Loucy (cell line): Measurements from ENCODE around the gene ASCL1.

Source experiments
- H2AFZ ChIP-seq: fragments of 200-600 bp; sonication (generic); 2 replicates; pipeline ENCODE4 v1.6.0; 2016; ENCODE audit warnings: antibody characterized with exemption, mild to moderate bottlenecking, low read length, moderate library complexity
- H3F3A ChIP-seq: fragments of 200-600 bp; 2 replicates; pipeline ENCODE4 v1.6.0; 2016; ENCODE audit warnings: antibody characterized with exemption, low read depth, mild to moderate bottlenecking
- H3K27me3 ChIP-seq: fragments of 200-600 bp; sonication (generic); 2 replicates; pipeline ENCODE4 v1.6.1; 2014; ENCODE audit warnings: low read length, mild to moderate bottlenecking; ENCODE audit not compliant: insufficient read depth, poor library complexity, severe bottlenecking
- H3K36me3 ChIP-seq: fragments of 200-600 bp; sonication (generic); 2 replicates; pipeline ENCODE4 v1.6.1; 2016; ENCODE audit warnings: low read length; ENCODE audit not compliant: insufficient read depth
- H3K4me1 ChIP-seq: fragments of 200-600 bp; sonication (generic); 2 replicates; pipeline ENCODE4 v1.5.1; 2014; ENCODE audit warnings: low read length, mild to moderate bottlenecking; ENCODE audit not compliant: insufficient read depth, poor library complexity, severe bottlenecking
- H3K4me2 ChIP-seq: fragments of 200-600 bp; sonication (generic); 2 replicates; pipeline ENCODE4 v1.6.0; 2014; ENCODE audit warnings: antibody characterized with exemption, low read length, low read depth, mild to moderate bottlenecking; ENCODE audit not compliant: poor library complexity, severe bottlenecking
- H3K4me3 ChIP-seq: fragments of 200-600 bp; sonication (generic); 2 replicates; pipeline ENCODE4 v1.5.1; 2014; ENCODE audit warnings: low read length, mild to moderate bottlenecking, mixed read lengths; ENCODE audit not compliant: poor library complexity, severe bottlenecking
- H3K79me2 ChIP-seq: fragments of 200-600 bp; sonication (generic); 2 replicates; pipeline ENCODE4 v1.6.1; 2014; ENCODE audit warnings: low read length; ENCODE audit not compliant: insufficient read depth
- H3K9ac ChIP-seq: fragments of 200-600 bp; sonication (generic); 2 replicates; pipeline ENCODE4 v1.6.0; 2014; ENCODE audit warnings: mild to moderate bottlenecking, low read depth, low read length, moderate library complexity; ENCODE audit not compliant: poor library complexity, severe bottlenecking
- H3K9me2 ChIP-seq: fragments of 200-600 bp; sonication (generic); replicated peaks from 2 replicates; pipeline ENCODE4 v1.6.1; 2016; ENCODE audit warnings: low read depth, low read length, mixed read lengths
- H3K9me3 ChIP-seq: fragments of 200-600 bp; sonication (generic); 2 replicates; pipeline ENCODE4 v1.6.1; 2014; ENCODE audit warnings: mild to moderate bottlenecking, antibody characterized with exemption, low read length, low read depth; ENCODE audit not compliant: insufficient read depth
- H4K20me1 ChIP-seq: fragments of 200-600 bp; sonication (generic); 2 replicates; pipeline ENCODE4 v1.6.0; 2014; ENCODE audit warnings: antibody characterized with exemption, low read length, mild to moderate bottlenecking; ENCODE audit not compliant: insufficient read depth, poor library complexity, severe bottlenecking
- CTCF ChIP-seq: fragments of 200-600 bp; sonication (generic); conservative IDR thresholded peaks from 2 replicates; pipeline ENCODE4 v1.5.1; 2014; ENCODE audit warnings: mild to moderate bottlenecking, antibody characterized with exemption, low read length
- EZH2phosphoT487 ChIP-seq: fragments of 200-600 bp; IDR thresholded peaks from 2 replicates; pipeline ENCODE4 v1.6.1; 2018; ENCODE audit warnings: antibody characterized with exemption, mild to moderate bottlenecking, moderate library complexity, borderline replicate concordance

Gene ASCL1

DNA sequence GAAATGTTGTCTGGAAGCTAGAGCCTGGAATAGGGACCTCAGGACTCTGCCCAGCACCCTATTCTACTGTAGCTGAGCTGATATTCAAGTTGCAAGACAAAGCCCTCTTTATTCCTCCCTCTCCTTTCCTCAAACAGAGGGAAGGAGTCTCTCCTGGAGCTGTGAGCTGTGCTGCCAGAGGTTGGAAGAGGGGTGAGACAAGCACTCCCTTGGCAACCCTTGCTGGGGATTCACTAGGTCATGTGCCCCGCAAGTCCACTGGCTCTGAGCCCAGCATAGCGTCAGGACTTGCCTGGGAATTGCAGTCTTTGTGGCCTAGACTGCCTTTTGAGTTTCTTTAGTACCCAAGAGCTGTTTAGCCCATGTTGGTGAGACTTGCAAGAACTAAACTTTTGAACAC is 11.4 kb upstream of the ASCL1 start:
- Histone ChIP-seq H3K4me2 (no peak overlapping the region), H2AFZ (no peak overlapping the region), H3K9ac (no peak overlapping the region), H3K36me3 (no peaks in the 10 kb centered on the region), H3F3A (no peaks in the 10 kb centered on the region), H3K4me1 (no peaks in the 10 kb centered on the region), H3K9me2 (no peaks in the 10 kb centered on the region), H3K27me3 (no peaks in the 10 kb centered on the region), H3K9me3 (no peaks in the 10 kb centered on the region), H3K4me3 (no peak overlapping the region), H4K20me1 (no peaks in the 10 kb centered on the region), H3K79me2 (no peaks in the 10 kb centered on the region)
- TF ChIP-seq EZH2phosphoT487 (no peak), CTCF (no peak)

DNA sequence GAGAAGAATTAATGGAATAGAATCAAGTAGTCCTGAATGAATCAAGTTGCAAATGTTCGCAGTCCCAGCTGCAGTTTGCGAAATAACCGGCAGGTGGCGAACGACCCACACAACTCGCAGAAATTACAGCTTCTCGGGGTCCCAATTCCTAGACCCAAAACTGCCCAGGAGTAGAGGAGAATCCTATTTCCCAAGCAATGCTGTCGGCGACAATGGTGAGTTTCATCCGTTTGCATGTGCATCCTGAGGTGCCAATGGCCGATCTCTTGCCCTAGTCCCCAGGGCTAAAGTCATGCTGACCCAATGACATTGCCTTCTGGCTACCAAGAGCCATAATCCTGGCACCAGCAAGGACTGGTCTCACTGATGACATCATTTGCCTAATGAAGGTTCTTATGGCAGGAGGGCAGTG is 8.5 kb upstream of the ASCL1 start:
- H4K20me1 ChIP-seq = no peaks in the 10 kb centered on the region
- no peak overlapping the region for H3K4me3 ChIP-seq
- no peaks in the 10 kb centered on the region for H3K27me3 ChIP-seq
- no peak overlapping the region for H3K9ac ChIP-seq
- no peaks in the 10 kb centered on the region for H3K36me3 ChIP-seq
- TF ChIP-seq CTCF (peak; percentile 98), EZH2phosphoT487 (no peak)
- H3K79me2 ChIP-seq = no peaks in the 10 kb centered on the region
- no peak overlapping the region for H2AFZ ChIP-seq
- H3K9me2 ChIP-seq = no peaks in the 10 kb centered on the region
- no peaks in the 10 kb centered on the region for H3F3A ChIP-seq
- H3K4me2 ChIP-seq = no peak overlapping the region
- H3K4me1 ChIP-seq = no peaks in the 10 kb centered on the region
- H3K9me3 ChIP-seq = no peaks in the 10 kb centered on the region

DNA sequence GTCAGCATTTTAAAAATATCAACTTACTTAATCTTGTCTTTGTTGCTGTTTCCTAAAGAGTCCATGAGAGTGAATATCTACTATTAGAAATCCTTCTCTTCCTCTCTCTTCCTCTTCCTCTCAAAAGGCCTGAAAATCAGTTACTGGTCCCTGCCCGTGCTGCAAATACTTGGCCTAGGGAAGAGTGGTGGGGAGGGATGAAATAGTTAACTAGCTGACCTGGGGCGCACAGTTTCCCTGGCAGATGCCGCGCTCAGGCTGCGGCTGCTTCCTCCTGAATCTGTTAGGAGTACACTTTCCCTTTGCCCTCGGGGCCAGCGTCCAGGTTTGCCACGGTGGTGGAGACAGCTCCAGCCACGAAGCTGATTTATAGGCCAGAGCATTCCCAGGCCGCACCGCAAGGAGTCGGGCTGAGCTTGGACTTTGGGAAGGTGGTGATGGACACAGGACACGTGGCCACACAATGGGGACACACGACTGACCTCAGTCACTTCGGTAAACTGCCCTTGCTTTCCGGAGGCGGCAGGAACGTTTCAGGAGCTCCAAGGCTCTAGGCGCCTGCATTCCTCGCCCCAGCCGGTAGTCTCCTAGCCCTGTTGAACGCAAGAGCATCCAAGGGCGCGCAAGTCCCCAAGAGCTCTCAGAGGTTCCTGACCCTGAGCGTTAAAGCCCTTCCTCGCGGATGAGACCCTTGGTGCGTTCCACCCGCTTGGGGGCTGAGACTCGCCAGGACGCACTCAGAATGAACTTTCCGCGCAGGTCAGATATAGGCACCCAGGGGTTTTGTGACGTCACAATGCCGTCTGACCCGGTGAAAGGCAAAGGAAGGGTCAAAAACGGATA is 7.1 kb upstream of the ASCL1 start:
- no peak overlapping the region for H3K9ac ChIP-seq
- no peaks in the 10 kb centered on the region for H3K9me2 ChIP-seq
- H3K27me3 ChIP-seq = no peaks in the 10 kb centered on the region
- H2AFZ ChIP-seq = no peak overlapping the region
- no peak overlapping the region for H3K4me3 ChIP-seq
- no peaks in the 10 kb centered on the region for H3K79me2 ChIP-seq
- H3K4me2 ChIP-seq = no peak overlapping the region
- no peaks in the 10 kb centered on the region for H3F3A ChIP-seq
- no peak for TF ChIP-seq EZH2phosphoT487
- H3K36me3 ChIP-seq = no peaks in the 10 kb centered on the region
- no peaks in the 10 kb centered on the region for H3K4me1 ChIP-seq
- no peaks in the 10 kb centered on the region for H4K20me1 ChIP-seq
- no peaks in the 10 kb centered on the region for H3K9me3 ChIP-seq
